HEK293 (cell line): ENCODE measurements around the gene SHMT2.

Experiments
- CTCF ChIA-PET: fragments of 350-600 bp; formaldehyde crosslinking; extraction: SDS; loops from one replicate; lab custom pipeline; 2021; ENCODE audit warnings: antibody characterized with exemption; lab: Yijun Ruan, JAX
- POLR2A ChIA-PET: fragments of 300-600 bp; formaldehyde crosslinking; extraction: SDS; loops from one replicate; lab custom pipeline; 2020; ENCODE audit warnings: antibody characterized with exemption, inconsistent platforms; lab: Yijun Ruan, JAX
- H3K27ac ChIP-seq: fragments of 200-500 bp; sonication (Bioruptor generic); 2 replicates; pipeline ENCODE4 v1.5.1; 2014; ENCODE audit warnings: low read depth, low read length, control low read depth, inconsistent platforms; ENCODE audit errors: extremely low read depth
- H3K36me3 ChIP-seq, 2 experiments: fragments of 200-500 bp in 1 of 2; sonication (Bioruptor generic) in 1 of 2; 1 replicate in 1 of 2; 2 replicates in 1 of 2; pipeline ENCODE4 v1.5.1; 2014 to 2017; ENCODE audit warnings: inconsistent platforms in 2 of 2, low read length in 2 of 2; ENCODE audit not compliant: control insufficient read depth in 2 of 2, insufficient read depth in 1 of 2
- H3K4me1 ChIP-seq: fragments of 200-500 bp; sonication (Bioruptor generic); 2 replicates; pipeline ENCODE4 v1.5.1; 2014; ENCODE audit warnings: mild to moderate bottlenecking, low read length, inconsistent platforms; ENCODE audit not compliant: control insufficient read depth, insufficient read depth
- H3K4me3 ChIP-seq: 2 replicates; pipeline ENCODE4 v1.5.1; 2011; ENCODE audit warnings: low read depth, mild to moderate bottlenecking, control low read depth, low read length, moderate library complexity
- H3K9me3 ChIP-seq: fragments of 200-500 bp; sonication (Bioruptor generic); 2 replicates; pipeline ENCODE4 v1.5.1; 2014; ENCODE audit warnings: low read depth, low read length, inconsistent platforms; ENCODE audit not compliant: control insufficient read depth, insufficient read depth
- BCL11A ChIP-seq: fragments of 450-650 bp; formaldehyde crosslinking; IDR thresholded peaks from 2 replicates; pipeline ENCODE4 v1.5.1; 2016; ENCODE audit warnings: low read depth, missing biosample characterization, missing genetic modification characterization
- GLIS2 ChIP-seq: fragments of 450-650 bp; formaldehyde crosslinking; IDR thresholded peaks from 2 replicates; pipeline ENCODE4 v1.5.1; 2016; ENCODE audit warnings: missing biosample characterization, missing genetic modification characterization
- IKZF3 ChIP-seq: fragments of 450-650 bp; IDR thresholded peaks from 2 replicates; pipeline ENCODE4 v1.5.0; 2018; ENCODE audit warnings: missing biosample characterization, mild to moderate bottlenecking, missing genetic modification characterization, moderate library complexity
- MZF1 ChIP-seq: fragments of 450-650 bp; formaldehyde crosslinking; IDR thresholded peaks from 2 replicates; pipeline ENCODE4 v1.5.1; 2017; ENCODE audit warnings: missing biosample characterization, missing genetic modification characterization, borderline replicate concordance
- PATZ1 ChIP-seq: fragments of 450-650 bp; formaldehyde crosslinking; IDR thresholded peaks from 2 replicates; pipeline ENCODE4 v1.5.1; 2016; ENCODE audit warnings: missing biosample characterization, missing genetic modification characterization
- WT1 ChIP-seq: fragments of 450-650 bp; formaldehyde crosslinking; IDR thresholded peaks from 2 replicates; pipeline ENCODE4 v1.5.1; 2016; ENCODE audit warnings: missing biosample characterization, missing genetic modification characterization
- ZBTB20 ChIP-seq: fragments of 450-650 bp; formaldehyde crosslinking; IDR thresholded peaks from 2 replicates; pipeline ENCODE4 v1.5.1; 2016; ENCODE audit warnings: missing biosample characterization, missing genetic modification characterization
- ZNF112 ChIP-seq: fragments of 450-650 bp; formaldehyde crosslinking; IDR thresholded peaks from 2 replicates; pipeline ENCODE4 v1.5.0; 2017; ENCODE audit warnings: missing biosample characterization, missing genetic modification characterization
- ZNF155 ChIP-seq: fragments of 450-650 bp; formaldehyde crosslinking; IDR thresholded peaks from 2 replicates; pipeline ENCODE4 v1.5.1; 2016; ENCODE audit warnings: missing biosample characterization, missing genetic modification characterization
- ZNF169 ChIP-seq: fragments of 450-650 bp; formaldehyde crosslinking; IDR thresholded peaks from 2 replicates; pipeline ENCODE4 v1.5.1; 2016; ENCODE audit warnings: missing biosample characterization, missing genetic modification characterization
- ZNF26 ChIP-seq: fragments of 450-650 bp; formaldehyde crosslinking; IDR thresholded peaks from 2 replicates; pipeline ENCODE4 v1.5.1; 2016; ENCODE audit warnings: missing biosample characterization, missing genetic modification characterization
- ZNF513 ChIP-seq: fragments of 450-650 bp; IDR thresholded peaks from 2 replicates; pipeline ENCODE4 v1.5.1; 2018; ENCODE audit warnings: missing biosample characterization, missing genetic modification characterization
- ZNF530 ChIP-seq: fragments of 450-650 bp; formaldehyde crosslinking; IDR thresholded peaks from 2 replicates; pipeline ENCODE4 v1.5.1; 2016; ENCODE audit warnings: low read depth, missing biosample characterization, missing genetic modification characterization
- ZNF596 ChIP-seq: fragments of 450-650 bp; IDR thresholded peaks from 2 replicates; pipeline ENCODE4 v1.5.0; 2018; ENCODE audit warnings: missing biosample characterization, mild to moderate bottlenecking, missing genetic modification characterization, moderate library complexity
- TF ChIP-seq, protein P1 (sequence below): fragments of 450-650 bp; formaldehyde crosslinking; IDR thresholded peaks from 2 replicates; pipeline ENCODE4 v1.5.1; 2016; ENCODE audit warnings: missing biosample characterization, missing genetic modification characterization
- TF ChIP-seq, protein P2 (sequence below): fragments of 450-650 bp; formaldehyde crosslinking; IDR thresholded peaks from 2 replicates; pipeline ENCODE4 v1.5.1; 2016; ENCODE audit warnings: missing biosample characterization, missing genetic modification characterization

Gene SHMT2

GRCh38 chr12:57241402-57242310 lies 12.1 kb downstream of the SHMT2 start:
- no peaks in the 10 kb centered on the region; a peak in 1 of 3 replicates for H3K36me3 ChIP-seq
- ChIA-PET CTCF (interaction anchor here (0.5 to 23.3 kb wide), 23 partner anchors 11 to 484 kb away, joined by 3 to 628 read pairs (median 5); partner anchors contain the start of genes GLI1, INHBE, NXPH4 and SHMT2), POLR2A (interaction anchor here (0.7 to 6.4 kb wide), 8 partner anchors 10 to 114 kb away, joined by 3 to 72 read pairs (median 4); partner anchors contain the start of genes LRP1, NXPH4 and SHMT2)
- no peak overlapping the region for H3K27ac ChIP-seq
- no peak overlapping the region for H3K4me3 ChIP-seq
- peaks cover 5% of the 10 kb centered on the region for H3K4me1 ChIP-seq
- H3K9me3 ChIP-seq, result no peaks in the 10 kb centered on the region
- TF ChIP-seq, protein P1, sequence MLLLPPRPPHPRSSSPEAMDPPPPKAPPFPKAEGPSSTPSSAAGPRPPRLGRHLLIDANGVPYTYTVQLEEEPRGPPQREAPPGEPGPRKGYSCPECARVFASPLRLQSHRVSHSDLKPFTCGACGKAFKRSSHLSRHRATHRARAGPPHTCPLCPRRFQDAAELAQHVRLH, result no peak
- TF ChIP-seq ZNF596 (tag by site-specific recombination) (0 out of 2 replicates have a peak, but pooled peaks have one; percentile 14), GLIS2 (tag by site-specific recombination) (peak; percentile 47), BCL11A (0 out of 2 replicates have a peak, but pooled peaks have one; percentile 12), PATZ1 (tag by site-specific recombination) (peak; percentile 47), IKZF3 (tag by site-specific recombination) (0 out of 2 replicates have a peak, but pooled peaks have one; percentile 24), ZNF169 (tag by site-specific recombination) (no peak)

DNA sequence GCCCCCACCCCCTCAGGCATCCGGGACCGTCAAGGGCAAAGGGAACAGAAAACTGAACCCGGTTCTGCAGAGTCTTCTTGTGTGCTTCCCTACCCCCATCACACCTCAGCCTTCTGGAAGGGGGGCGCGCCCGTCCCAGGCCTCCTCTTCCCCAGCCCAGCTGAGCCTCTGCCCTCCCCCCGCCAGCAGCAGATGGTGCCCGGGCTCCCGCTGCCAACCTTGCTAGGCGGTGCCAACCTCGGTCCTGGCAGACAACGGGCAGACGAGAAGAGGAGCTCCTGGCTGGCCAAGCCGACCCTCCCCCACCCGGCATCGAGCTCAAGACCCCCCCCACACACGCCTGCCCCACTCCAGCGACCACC lies 12.8 kb downstream of the SHMT2 start:
- Histone ChIP-seq H3K4me3 (no peak overlapping the region), H3K4me1 (peaks cover 5% of the 10 kb centered on the region), H3K9me3 (no peaks in the 10 kb centered on the region), H3K36me3 (no peaks in the 10 kb centered on the region; a peak in 1 of 3 replicates), H3K27ac (no peak overlapping the region)
- CTCF ChIA-PET, result interaction anchor here (0.5 to 23.3 kb wide), 23 partner anchors 10 to 484 kb away, joined by 3 to 628 read pairs (median 5); partner anchors contain the start of genes GLI1, INHBE, NEMP1 and NXPH4
- TF ChIP-seq, protein P2, sequence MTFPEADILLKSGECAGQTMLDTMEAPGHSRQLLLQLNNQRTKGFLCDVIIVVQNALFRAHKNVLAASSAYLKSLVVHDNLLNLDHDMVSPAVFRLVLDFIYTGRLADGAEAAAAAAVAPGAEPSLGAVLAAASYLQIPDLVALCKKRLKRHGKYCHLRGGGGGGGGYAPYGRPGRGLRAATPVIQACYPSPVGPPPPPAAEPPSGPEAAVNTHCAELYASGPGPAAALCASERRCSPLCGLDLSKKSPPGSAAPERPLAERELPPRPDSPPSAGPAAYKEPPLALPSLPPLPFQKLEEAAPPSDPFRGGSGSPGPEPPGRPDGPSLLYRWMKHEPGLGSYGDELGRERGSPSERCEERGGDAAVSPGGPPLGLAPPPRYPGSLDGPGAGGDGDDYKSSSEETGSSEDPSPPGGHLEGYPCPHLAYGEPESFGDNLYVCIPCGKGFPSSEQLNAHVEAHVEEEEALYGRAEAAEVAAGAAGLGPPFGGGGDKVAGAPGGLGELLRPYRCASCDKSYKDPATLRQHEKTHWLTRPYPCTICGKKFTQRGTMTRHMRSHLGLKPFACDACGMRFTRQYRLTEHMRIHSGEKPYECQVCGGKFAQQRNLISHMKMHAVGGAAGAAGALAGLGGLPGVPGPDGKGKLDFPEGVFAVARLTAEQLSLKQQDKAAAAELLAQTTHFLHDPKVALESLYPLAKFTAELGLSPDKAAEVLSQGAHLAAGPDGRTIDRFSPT (tag by site-specific recombination), result peak; percentile 96
- TF ChIP-seq ZNF513, result no peak
- POLR2A ChIA-PET, result interaction anchor here (0.6 to 6.4 kb wide), 8 partner anchors 9 to 238 kb away, joined by 3 to 72 read pairs (median 5); partner anchors contain the start of genes INHBE, LRP1, NXPH4 and SHMT2

GRCh38 chr12:57242691-57243454 lies 13.4 kb downstream of the SHMT2 start:
- CTCF ChIA-PET, result interaction anchor here (0.6 to 23.3 kb wide), 28 partner anchors 9 to 449 kb away, joined by 3 to 628 read pairs (median 5); partner anchors contain the start of genes GLI1, INHBE, NEMP1 and NXPH4
- no peak for TF ChIP-seq ZNF530
- no peak for TF ChIP-seq ZNF26 (tag by site-specific recombination)
- TF ChIP-seq ZNF112 (tag by site-specific recombination), result no peak
- no peak for TF ChIP-seq ZBTB20 (tag by site-specific recombination)
- TF ChIP-seq WT1 (tag by site-specific recombination), result peak; percentile 38; the same call in 1 of the 2 replicates
- no peak for TF ChIP-seq ZNF155 (tag by site-specific recombination)
- peak; percentile 62; the same call in 1 of the 2 replicates for TF ChIP-seq MZF1 (tag by site-specific recombination)

More at GRCh38 chr12:57242691-57243454, 13.4 kb downstream of the SHMT2 start:
- no peak overlapping the region; the same call in 1 of the 2 replicates for H3K27ac ChIP-seq
- POLR2A ChIA-PET, result interaction anchor here (0.6 to 6.4 kb wide), 9 partner anchors 8 to 489 kb away, joined by 3 to 72 read pairs (median 5); partner anchors contain the start of genes INHBE, LRP1, NXPH4 and SHMT2
- no peaks in the 10 kb centered on the region; a peak in 1 of 3 replicates for H3K36me3 ChIP-seq
- no peaks in the 10 kb centered on the region for H3K9me3 ChIP-seq
- peak overlapping the region; percentile 27 for H3K4me3 ChIP-seq
- peaks cover 3% of the 10 kb centered on the region; the same call in 1 of the 2 replicates for H3K4me1 ChIP-seq
